ENCODE data around the gene SSH2.

DNA sequence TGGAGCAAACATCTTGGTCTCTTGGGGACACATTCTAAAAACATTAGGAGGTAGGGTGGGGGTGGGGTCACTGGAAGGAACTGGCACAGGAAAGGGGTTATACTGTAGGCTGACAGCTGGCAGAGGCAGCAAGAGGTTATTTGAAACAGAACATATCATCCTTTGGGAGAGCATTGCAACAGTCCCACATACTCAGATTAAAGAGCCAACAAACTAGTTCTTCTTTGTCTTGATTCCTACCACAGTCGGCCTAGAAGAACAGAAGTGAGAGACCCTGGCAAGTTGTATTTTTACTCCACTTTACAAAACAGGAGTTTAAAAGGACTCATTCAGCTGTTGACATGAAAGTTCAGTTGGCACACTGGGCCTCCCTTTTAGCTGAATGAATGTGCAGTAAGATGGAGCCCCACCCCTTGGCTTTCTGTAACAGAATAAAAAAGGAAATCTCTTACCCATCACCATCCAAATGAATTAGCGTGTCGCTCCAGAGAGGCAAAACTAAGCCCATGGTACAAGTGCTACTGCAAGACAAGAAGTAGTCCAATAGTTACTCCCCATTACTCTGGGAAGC is 252.7 kb downstream of the SSH2 start:
- TF ChIP-seq, protein P1, sequence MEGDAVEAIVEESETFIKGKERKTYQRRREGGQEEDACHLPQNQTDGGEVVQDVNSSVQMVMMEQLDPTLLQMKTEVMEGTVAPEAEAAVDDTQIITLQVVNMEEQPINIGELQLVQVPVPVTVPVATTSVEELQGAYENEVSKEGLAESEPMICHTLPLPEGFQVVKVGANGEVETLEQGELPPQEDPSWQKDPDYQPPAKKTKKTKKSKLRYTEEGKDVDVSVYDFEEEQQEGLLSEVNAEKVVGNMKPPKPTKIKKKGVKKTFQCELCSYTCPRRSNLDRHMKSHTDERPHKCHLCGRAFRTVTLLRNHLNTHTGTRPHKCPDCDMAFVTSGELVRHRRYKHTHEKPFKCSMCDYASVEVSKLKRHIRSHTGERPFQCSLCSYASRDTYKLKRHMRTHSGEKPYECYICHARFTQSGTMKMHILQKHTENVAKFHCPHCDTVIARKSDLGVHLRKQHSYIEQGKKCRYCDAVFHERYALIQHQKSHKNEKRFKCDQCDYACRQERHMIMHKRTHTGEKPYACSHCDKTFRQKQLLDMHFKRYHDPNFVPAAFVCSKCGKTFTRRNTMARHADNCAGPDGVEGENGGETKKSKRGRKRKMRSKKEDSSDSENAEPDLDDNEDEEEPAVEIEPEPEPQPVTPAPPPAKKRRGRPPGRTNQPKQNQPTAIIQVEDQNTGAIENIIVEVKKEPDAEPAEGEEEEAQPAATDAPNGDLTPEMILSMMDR (IDR thresholded peaks at IDR 0.05; ENCODE audit: borderline replicate concordance, extremely low read depth, low read length, poor library complexity, severe bottlenecking) = no peak
- TF ChIP-seq EZH2 (IDR thresholded peaks at IDR 0.05; ENCODE audit: borderline replicate concordance, low read depth, low read length, severe bottlenecking) = no peak
